Measurements from ENCODE around the gene HMGCL.

HMGCL gene

DNA sequence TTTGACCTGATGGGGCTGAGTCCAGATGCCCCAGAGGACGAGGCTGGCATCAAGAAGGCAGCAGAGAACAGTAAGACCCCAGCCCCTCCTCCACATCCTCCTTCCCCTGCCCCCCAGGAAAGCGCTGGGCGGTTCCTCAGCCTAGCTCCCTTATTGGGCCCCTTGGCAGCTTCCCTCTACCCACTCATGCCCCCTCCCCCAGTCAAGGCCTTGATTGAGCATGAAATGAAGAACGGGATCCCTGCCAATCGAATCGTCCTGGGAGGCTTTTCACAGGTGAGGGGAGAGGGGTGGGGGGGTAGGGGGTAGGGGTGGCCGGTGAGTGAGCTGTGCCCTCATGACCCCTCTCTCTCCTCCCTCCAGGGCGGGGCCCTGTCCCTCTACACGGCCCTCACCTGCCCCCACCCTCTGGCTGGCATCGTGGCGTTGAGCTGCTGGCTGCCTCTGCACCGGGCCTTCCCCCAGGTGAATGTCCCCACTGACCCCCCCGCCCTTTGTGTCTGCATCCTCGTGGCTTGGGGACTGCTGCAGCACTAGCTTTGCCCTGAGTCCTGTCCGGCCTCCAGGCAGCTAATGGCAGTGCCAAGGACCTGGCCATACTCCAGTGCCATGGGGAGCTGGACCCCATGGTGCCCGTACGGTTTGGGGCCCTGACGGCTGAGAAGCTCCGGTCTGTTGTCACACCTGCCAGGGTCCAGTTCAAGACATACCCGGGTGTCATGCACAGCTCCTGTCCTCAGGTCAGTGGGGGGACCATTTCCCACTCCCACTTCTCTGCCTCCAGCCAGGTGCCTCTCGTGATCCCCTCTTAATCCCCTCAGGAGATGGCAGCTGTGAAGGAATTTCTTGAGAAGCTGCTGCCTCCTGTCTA lies 31.1 kb downstream of the HMGCL start:
- H3F3A ChIP-seq (ENCODE audit: low read depth): peaks cover 5% of the 10 kb centered on the region; the same call in 1 of the 2 replicates
- peaks cover 33% of the 10 kb centered on the region for H3K79me2 ChIP-seq (ENCODE audit: insufficient read depth, low read length)
- H2AFZ ChIP-seq (ENCODE audit: low read length): no peak overlapping the region
- H3K4me3 ChIP-seq (ENCODE audit: low read length, poor library complexity, severe bottlenecking): no peak overlapping the region
- H4K20me1 ChIP-seq (ENCODE audit: insufficient read depth, low read length, poor library complexity, severe bottlenecking): peaks cover 21% of the 10 kb centered on the region
- TF ChIP-seq, protein P1, sequence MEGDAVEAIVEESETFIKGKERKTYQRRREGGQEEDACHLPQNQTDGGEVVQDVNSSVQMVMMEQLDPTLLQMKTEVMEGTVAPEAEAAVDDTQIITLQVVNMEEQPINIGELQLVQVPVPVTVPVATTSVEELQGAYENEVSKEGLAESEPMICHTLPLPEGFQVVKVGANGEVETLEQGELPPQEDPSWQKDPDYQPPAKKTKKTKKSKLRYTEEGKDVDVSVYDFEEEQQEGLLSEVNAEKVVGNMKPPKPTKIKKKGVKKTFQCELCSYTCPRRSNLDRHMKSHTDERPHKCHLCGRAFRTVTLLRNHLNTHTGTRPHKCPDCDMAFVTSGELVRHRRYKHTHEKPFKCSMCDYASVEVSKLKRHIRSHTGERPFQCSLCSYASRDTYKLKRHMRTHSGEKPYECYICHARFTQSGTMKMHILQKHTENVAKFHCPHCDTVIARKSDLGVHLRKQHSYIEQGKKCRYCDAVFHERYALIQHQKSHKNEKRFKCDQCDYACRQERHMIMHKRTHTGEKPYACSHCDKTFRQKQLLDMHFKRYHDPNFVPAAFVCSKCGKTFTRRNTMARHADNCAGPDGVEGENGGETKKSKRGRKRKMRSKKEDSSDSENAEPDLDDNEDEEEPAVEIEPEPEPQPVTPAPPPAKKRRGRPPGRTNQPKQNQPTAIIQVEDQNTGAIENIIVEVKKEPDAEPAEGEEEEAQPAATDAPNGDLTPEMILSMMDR (conservative IDR thresholded peaks at IDR 0.05; ENCODE audit: low read length): no peak
- no peak for TF ChIP-seq EZH2phosphoT487 (IDR thresholded peaks at IDR 0.05; ENCODE audit: borderline replicate concordance)
- H3K9me2 ChIP-seq (replicated peaks; ENCODE audit: low read depth, low read length): no peaks in the 10 kb centered on the region
- peaks cover 4% of the 10 kb centered on the region for H3K27me3 ChIP-seq (ENCODE audit: insufficient read depth, low read length, poor library complexity, severe bottlenecking)
- H3K9me3 ChIP-seq (ENCODE audit: insufficient read depth, low read depth, low read length): no peaks in the 10 kb centered on the region
- peaks cover 12% of the 10 kb centered on the region for H3K4me1 ChIP-seq (ENCODE audit: insufficient read depth, low read length, poor library complexity, severe bottlenecking)
- H3K36me3 ChIP-seq (ENCODE audit: insufficient read depth, low read length): peaks cover 16% of the 10 kb centered on the region; the same call in 1 of the 2 replicates
- peak overlapping the region; percentile 92 for H3K4me2 ChIP-seq (ENCODE audit: low read depth, low read length, poor library complexity, severe bottlenecking)
- H3K9ac ChIP-seq (ENCODE audit: low read depth, low read length, poor library complexity, severe bottlenecking): no peak overlapping the region

DNA sequence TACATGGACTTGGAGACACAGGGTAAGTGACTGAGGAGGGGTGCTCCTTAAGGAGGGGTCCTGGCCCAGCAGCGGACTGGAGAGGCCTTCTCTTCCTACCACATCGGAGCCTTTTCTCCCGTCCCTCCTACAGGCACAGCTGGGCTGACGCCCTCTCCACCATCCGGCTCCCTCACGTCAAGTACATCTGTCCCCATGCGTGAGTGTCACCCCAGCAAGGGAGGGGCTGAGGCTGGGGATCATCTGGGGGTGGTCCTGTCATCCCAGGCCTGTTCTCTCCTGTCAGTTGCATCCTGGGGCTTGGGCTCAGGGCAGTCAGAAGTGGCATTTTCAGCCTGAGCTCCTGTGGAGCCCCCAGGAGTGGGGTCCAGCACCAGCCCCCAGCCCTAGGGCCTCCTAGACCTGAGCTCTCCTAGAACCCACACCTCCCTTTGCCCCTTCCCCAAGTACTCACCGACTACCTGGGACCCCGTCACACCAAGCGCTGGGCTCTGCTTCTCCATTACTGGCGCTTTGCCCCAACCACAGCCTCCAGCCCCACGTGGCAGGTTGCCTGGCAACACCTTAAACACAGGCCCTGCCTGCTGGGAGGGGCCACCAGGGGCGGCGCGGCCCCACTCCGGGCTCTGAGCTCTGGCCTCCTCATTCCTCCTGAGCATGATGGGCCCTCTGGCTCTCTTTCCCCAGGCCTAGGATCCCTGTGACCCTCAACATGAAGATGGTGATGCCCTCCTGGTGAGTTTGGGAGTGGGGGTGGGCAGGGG lies 32.0 kb downstream of the HMGCL start:
- Histone ChIP-seq H3K36me3 (ENCODE audit: insufficient read depth, low read length) (peaks cover 17% of the 10 kb centered on the region; the same call in 1 of the 2 replicates), H3K9ac (ENCODE audit: low read depth, low read length, poor library complexity, severe bottlenecking) (peak overlapping the region; percentile 87), H3K4me1 (ENCODE audit: insufficient read depth, low read length, poor library complexity, severe bottlenecking) (peaks cover 12% of the 10 kb centered on the region)

More for the DNA sequence above, 32.0 kb downstream of the HMGCL start:
- peaks cover 8% of the 10 kb centered on the region; the same call in 1 of the 2 replicates for H3F3A ChIP-seq (ENCODE audit: low read depth)
- H3K4me3 ChIP-seq (ENCODE audit: low read length, poor library complexity, severe bottlenecking): peak overlapping the region; percentile 100
- no peak for TF ChIP-seq EZH2phosphoT487 (IDR thresholded peaks at IDR 0.05; ENCODE audit: borderline replicate concordance)
- TF ChIP-seq, protein P1 (conservative IDR thresholded peaks at IDR 0.05; ENCODE audit: low read length): no peak
- H3K9me3 ChIP-seq (ENCODE audit: insufficient read depth, low read depth, low read length): no peaks in the 10 kb centered on the region
- H2AFZ ChIP-seq (ENCODE audit: low read length): no peak overlapping the region
- peaks cover 21% of the 10 kb centered on the region for H4K20me1 ChIP-seq (ENCODE audit: insufficient read depth, low read length, poor library complexity, severe bottlenecking)
- no peaks in the 10 kb centered on the region for H3K9me2 ChIP-seq (replicated peaks; ENCODE audit: low read depth, low read length)
- H3K4me2 ChIP-seq (ENCODE audit: low read depth, low read length, poor library complexity, severe bottlenecking): peak overlapping the region; percentile 92
- H3K79me2 ChIP-seq (ENCODE audit: insufficient read depth, low read length): peaks cover 33% of the 10 kb centered on the region
- peaks cover 4% of the 10 kb centered on the region for H3K27me3 ChIP-seq (ENCODE audit: insufficient read depth, low read length, poor library complexity, severe bottlenecking)
